ENCODE data around the gene HNRNPF.
"Not testable (repeated sequence)": the region's sequence is repeated elsewhere in the genome, so short reads cannot be mapped to it uniquely, and the experiment has no call there.

Gene HNRNPF

DNA sequence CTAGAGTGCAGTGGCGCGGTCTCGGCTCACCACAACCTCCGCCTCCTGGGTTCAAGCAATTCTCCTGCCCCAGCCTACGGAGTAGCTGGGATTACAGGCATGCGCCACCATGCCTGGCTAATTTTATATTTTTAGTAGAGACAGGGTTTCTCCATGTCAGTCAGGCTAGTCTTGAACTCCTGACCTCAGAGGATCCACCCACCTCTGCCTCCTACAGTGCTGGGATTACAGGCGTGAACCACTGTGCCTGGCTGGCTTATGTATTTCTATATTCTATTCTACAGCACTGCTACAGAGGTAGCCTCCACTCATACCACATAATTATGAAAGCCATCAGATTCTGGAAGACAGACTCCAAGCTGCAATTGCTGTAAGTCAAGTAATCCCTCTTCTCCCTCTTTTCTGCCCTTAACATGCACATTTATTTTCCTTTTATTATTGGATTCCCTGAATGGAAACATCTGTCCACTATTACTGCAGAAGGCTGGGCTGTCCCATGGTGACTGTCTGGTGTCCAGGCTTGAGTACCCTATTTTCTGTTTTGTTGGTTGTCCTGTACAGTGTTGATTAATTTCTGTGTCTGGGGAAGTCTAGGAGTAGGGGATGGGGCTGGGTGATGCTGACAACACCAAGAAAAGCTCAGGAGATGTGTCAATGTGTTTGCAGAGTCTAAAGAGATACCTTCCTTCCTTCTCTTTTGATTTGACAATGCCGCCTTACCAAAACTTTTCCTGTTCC is 22.1 kb upstream of the HNRNPF start:
- TF ChIP-seq, protein P1, sequence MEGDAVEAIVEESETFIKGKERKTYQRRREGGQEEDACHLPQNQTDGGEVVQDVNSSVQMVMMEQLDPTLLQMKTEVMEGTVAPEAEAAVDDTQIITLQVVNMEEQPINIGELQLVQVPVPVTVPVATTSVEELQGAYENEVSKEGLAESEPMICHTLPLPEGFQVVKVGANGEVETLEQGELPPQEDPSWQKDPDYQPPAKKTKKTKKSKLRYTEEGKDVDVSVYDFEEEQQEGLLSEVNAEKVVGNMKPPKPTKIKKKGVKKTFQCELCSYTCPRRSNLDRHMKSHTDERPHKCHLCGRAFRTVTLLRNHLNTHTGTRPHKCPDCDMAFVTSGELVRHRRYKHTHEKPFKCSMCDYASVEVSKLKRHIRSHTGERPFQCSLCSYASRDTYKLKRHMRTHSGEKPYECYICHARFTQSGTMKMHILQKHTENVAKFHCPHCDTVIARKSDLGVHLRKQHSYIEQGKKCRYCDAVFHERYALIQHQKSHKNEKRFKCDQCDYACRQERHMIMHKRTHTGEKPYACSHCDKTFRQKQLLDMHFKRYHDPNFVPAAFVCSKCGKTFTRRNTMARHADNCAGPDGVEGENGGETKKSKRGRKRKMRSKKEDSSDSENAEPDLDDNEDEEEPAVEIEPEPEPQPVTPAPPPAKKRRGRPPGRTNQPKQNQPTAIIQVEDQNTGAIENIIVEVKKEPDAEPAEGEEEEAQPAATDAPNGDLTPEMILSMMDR (IDR thresholded peaks at IDR 0.05; ENCODE audit: extremely low read depth, insufficient read depth, missing control alignments): no peak
- in situ Hi-C loops (cut with MboI; ENCODE audit: low pct_unique_long_range_greater_than_20kb, low sequenced_read_pairs, unreplicated experiment): no loop called here
- DNase-seq (ENCODE audit: low spot score): no peak

- in situ Hi-C loops (cut with MboI; ENCODE audit: low pct_unique_long_range_greater_than_20kb, low sequenced_read_pairs, unreplicated experiment): no loop called here
- no peak for DNase-seq (ENCODE audit: low spot score)
- TF ChIP-seq, protein P1 (IDR thresholded peaks at IDR 0.05; ENCODE audit: extremely low read depth, insufficient read depth, missing control alignments): no peak
Observed at GRCh38 chr10:43427166-43427825, 18.3 kb upstream of the HNRNPF start.

DNA sequence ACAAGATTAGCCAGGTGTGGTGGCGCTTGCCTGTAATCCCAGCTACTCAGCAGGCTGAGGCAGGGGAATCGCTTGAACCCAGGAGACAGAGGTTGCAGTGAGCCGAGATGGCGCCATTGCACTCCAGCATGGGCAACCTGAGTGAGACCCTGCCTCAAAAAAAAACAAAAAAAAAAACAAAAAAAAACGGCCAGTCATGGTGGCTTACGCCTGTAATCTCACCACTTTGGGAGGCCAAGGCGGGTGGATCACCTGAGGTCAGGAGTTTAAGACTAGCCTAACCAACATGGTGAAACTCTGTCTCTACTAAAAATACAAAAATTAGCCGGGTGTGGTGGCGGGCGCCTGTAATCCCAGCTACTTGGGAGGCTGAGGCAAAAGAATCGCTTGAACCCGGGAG is 17.5 kb upstream of the HNRNPF start:
- DNase-seq (ENCODE audit: low spot score); in situ Hi-C loops (cut with MboI; ENCODE audit: low pct_unique_long_range_greater_than_20kb, low sequenced_read_pairs, unreplicated experiment): not testable (repeated sequence)

DNA sequence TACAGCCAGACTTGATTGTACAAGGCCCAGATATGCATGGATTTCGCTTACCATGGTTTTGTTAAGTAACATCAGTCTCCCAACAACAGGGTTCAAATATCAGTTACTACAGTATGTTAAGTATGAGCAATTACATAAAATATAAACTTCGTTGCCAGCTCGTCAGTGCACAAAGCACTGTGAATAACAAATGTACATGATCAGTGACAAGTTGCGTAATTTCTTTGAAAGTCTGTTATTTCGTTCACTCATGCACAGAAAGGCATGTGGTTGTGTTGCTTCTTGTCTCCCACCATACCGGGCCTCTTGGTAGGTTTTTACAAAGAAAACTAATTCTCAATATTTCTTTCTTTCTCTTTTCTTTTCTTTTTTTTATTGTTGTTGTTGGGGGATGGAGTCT is 15.4 kb upstream of the HNRNPF start:
- no peak for DNase-seq (ENCODE audit: low spot score)
- in situ Hi-C loops (cut with MboI; ENCODE audit: low pct_unique_long_range_greater_than_20kb, low sequenced_read_pairs, unreplicated experiment): no loop called here
- TF ChIP-seq, protein P1 (IDR thresholded peaks at IDR 0.05; ENCODE audit: extremely low read depth, insufficient read depth, missing control alignments): no peak

DNA sequence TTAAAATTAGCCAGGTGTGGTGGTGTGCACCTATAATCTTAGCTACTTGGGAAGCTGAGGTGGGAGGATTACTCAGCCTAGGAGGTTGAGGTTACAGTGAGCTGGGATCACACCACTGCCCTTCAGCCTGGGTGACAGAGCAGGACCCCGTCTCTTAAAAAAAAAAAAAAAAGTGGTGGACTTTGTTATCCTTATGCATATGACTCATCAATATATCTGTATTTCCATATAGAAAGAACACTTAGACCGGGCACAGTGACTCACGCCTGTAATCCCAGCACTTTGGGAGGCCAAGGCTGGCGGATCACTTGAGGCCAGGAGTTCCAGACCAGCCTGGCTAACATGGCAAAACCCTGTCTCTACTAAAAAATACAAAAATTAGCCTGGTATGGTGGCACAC is 13.0 kb upstream of the HNRNPF start:
- in situ Hi-C loops (cut with MboI; ENCODE audit: low pct_unique_long_range_greater_than_20kb, low sequenced_read_pairs, unreplicated experiment); DNase-seq (ENCODE audit: low spot score): not testable (repeated sequence)

GRCh38 chr10:43421519-43421918 is 12.5 kb upstream of the HNRNPF start:
- DNase-seq (ENCODE audit: low spot score): no peak
- TF ChIP-seq, protein P1 (IDR thresholded peaks at IDR 0.05; ENCODE audit: extremely low read depth, insufficient read depth, missing control alignments): no peak
- in situ Hi-C loops (cut with MboI; ENCODE audit: low pct_unique_long_range_greater_than_20kb, low sequenced_read_pairs, unreplicated experiment): no loop called here

- no peak for DNase-seq (ENCODE audit: low spot score)
- in situ Hi-C loops (cut with MboI; ENCODE audit: low pct_unique_long_range_greater_than_20kb, low sequenced_read_pairs, unreplicated experiment): no loop called here
- TF ChIP-seq, protein P1 (IDR thresholded peaks at IDR 0.05; ENCODE audit: extremely low read depth, insufficient read depth, missing control alignments): no peak
Observed at GRCh38 chr10:43421201-43421507, 12.2 kb upstream of the HNRNPF start.

Data from GM13977 (cell line).